Testis (tissue), 2 donors: ENCODE results near the gene TXNRD2.

Experiments used
- POLR2A ChIP-seq: fragments of 450-650 bp; IDR thresholded peaks from one replicate; pipeline ENCODE4 v1.6.1; 2017; ENCODE audit warnings: antibody characterized with exemption, mild to moderate bottlenecking, moderate library complexity
- TF ChIP-seq, protein P1 (sequence below), 3 experiments: fragments of 450-650 bp in 2 of 3; fragments of 200-600 bp in 1 of 3; sonication (generic) in 1 of 3; IDR thresholded peaks; one replicate each; pipeline ENCODE4 v1.5.1; 2016 to 2019; ENCODE audit warnings: antibody characterized with exemption in 3 of 3, mild to moderate bottlenecking in 2 of 3, moderate library complexity in 1 of 3

DNA sequence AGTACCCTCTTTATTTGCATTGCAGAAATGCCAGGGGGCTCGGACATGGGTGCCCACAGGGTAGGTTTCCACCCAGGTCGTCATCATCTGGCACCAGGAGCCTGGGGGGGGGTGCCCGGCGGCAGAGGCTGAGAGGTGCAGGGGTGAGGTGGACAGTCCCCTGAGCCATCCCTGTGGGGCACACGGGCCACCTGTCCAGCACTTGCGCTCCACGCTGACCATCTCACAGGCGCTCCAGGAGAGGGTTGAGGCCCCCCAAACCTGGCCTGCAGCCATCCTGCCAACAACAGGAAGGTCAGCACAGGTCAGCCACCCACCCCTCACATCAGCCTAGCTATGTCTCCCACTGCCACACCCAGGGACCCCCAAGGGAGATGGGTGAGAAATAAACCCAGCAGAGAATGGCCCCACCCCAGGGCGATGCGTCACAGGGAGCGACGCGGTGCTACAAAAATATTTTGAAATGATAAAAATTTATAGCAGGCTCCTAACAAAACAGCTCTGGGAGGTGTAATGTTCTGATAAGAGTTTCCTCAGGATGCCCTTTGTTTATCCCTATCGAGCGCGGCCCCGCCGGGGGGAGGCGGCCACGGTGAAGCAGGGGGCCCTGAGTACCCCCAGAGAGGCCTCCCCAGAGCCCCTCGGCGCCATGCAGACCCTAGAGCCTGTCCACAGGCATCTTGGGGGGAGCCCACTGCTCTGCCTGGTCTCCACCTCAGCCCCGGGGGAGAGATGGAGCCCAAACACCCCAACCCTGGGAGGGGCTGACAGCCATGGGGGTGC, 65.9 kb downstream of the TXNRD2 start:
- TF ChIP-seq, protein P1, sequence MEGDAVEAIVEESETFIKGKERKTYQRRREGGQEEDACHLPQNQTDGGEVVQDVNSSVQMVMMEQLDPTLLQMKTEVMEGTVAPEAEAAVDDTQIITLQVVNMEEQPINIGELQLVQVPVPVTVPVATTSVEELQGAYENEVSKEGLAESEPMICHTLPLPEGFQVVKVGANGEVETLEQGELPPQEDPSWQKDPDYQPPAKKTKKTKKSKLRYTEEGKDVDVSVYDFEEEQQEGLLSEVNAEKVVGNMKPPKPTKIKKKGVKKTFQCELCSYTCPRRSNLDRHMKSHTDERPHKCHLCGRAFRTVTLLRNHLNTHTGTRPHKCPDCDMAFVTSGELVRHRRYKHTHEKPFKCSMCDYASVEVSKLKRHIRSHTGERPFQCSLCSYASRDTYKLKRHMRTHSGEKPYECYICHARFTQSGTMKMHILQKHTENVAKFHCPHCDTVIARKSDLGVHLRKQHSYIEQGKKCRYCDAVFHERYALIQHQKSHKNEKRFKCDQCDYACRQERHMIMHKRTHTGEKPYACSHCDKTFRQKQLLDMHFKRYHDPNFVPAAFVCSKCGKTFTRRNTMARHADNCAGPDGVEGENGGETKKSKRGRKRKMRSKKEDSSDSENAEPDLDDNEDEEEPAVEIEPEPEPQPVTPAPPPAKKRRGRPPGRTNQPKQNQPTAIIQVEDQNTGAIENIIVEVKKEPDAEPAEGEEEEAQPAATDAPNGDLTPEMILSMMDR (IDR thresholded peaks at IDR 0.05) = no peak
- TF ChIP-seq POLR2A = no peak
